Embryonic facial prominence (tissue), 1 donor: ENCODE data around the gene FAM193B.
"Not testable (repeated sequence)": the region's sequence is repeated elsewhere in the genome, so short reads cannot be mapped to it uniquely, and the experiment has no call there.

ENCODE experiments used
- DNase-seq: peaks from one replicate; pipeline ENCODE4 v3.0.0-alpha.2; 2016; ENCODE audit errors: extremely low spot score

Gene FAM193B

GRCh38 chr5:177537389-177538361, 16.7 kb downstream of the FAM193B start:
- no peak for DNase-seq

GRCh38 chr5:177536386-177536785, 18.0 kb downstream of the FAM193B start:
- DNase-seq = no peak

DNA sequence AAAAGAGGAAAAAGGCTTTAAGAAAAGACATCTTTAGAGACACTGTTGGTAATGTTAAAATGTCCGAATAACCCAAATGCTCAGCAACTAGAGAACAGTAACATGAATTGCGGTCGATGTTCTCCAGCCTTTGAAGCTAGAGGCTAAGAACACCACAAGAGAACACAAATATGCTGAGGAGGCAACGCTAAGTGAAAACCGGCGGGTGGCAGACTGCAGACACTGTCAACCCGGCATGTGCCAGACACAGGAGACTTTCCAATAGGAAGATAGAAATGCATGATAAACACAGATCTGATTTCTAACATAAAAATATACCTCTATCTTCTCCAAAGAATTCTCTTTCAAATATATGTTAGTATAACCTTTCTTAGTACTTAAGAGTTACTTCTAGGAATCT, 19.2 kb downstream of the FAM193B start:
- DNase-seq = no peak

- not testable (repeated sequence) for DNase-seq
Observed at GRCh38 chr5:177534433-177534832, 19.9 kb downstream of the FAM193B start.

DNA sequence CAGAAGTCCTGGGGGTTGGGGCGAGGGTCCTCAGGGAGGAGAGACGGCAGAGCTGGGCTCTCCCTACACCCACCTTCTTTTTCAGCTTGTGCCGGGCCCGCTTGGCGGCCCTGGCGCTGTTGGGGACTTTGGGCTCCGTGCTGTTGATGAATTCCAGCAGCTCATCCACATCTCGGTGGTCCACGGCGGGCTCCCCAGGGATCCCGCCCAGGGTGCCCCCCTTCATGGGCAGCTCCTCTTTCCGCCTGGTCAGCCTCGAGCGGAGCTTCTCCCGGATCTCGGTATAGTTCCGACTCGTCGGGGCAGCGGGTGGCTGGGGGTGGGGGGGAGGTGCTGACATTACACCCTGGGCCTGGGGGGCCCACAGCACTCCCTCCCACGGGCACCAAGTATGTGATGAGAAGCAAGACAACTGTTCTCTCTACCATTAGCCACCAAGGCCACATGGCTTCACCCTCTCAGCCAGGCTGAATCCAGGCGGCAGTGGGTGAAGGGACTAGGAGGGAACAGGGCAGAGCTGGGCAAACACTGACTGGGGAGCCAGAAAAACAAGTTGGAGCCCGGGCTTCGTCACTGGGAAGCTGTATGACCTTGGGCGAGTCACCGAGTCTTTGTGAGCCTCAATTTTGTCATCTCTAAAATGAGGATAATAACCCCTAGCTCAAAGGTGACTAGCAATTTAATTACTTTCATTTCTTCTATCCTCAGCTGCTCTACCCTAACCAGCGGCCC, 23.0 kb downstream of the FAM193B start:
- no peak for DNase-seq

DNA sequence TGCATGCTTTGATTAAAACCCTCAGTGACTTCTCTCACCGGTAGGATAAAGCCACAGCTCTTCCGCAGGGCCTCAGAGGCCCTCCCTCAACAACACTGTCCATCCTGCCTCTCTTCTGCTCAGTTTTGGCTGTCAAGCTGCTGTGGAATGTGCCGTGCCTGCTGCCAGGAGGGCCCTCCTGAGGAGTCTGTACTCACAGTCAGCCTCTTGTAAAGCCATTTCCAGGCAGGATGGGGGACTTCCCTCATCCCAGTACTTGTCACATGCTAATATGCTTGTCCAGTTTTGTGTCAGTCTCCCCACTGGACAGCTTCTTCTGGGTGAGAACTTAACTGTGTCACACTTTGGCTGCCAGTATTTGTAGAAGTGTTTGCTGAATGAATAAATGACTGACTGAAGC, 23.7 kb downstream of the FAM193B start:
- no peak for DNase-seq

- DNase-seq = no peak
Observed at GRCh38 chr5:177529247-177530203, 24.8 kb downstream of the FAM193B start.

- DNase-seq = no peak
Observed at GRCh38 chr5:177528631-177529030, 25.7 kb downstream of the FAM193B start.

DNA sequence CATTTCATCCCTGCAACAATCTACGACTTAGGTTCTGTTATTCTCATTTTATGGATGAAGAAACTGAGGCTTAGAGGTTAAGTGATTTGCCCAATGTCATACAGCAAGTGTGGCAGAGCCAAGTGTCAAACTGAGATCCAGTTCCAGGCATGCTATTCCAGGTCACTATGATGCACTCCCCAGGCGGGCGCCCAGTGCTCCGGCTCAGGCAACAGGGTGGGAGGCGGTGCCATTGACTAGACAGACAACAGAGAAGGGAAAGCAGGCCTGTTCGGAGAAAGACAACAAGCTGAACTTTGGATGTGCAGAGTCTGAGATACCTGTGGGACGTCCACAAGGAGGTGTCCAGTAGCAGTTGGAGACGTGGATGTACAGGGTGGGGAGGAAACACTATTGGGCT, 26.8 kb downstream of the FAM193B start:
- no peak for DNase-seq

- DNase-seq = no peak
Observed at GRCh38 chr5:177526791-177527190, 27.6 kb downstream of the FAM193B start.

GRCh38 chr5:177526191-177526590, 28.2 kb downstream of the FAM193B start:
- no peak for DNase-seq

DNA sequence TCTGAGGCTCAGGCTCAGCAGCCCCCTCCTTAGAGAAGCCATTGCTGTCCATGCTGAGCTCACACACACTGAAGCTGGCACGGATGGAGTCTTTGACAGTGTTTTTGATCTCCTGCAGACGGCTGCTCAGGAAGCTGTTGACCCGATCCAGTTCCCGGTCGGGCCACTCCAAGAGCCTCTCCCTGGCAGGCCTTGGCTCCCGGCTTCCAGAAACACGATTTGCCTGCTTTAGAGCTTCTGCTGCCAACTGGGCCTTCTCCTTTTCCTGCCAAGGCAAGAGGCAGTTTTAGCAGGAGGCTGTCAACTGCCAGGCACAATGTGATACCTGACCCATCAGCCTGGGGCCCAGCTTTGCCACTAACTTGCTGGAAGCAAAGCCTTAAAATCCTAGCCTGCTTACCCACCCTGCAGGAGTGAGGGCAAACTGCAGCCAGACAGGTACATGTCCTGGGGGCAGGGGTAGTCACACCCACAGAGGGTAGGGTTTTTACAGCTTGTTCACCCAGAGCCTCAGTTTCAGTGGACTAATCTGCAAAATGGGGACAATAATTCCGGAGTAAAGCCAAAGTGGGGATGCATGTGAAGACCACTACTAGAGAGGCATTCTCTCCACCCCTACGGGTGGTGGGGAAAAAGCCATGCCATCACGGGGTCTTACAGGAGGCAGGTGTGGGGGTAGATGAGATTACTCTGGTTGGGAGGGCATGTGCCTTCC, 29.3 kb downstream of the FAM193B start:
- no peak for DNase-seq

DNA sequence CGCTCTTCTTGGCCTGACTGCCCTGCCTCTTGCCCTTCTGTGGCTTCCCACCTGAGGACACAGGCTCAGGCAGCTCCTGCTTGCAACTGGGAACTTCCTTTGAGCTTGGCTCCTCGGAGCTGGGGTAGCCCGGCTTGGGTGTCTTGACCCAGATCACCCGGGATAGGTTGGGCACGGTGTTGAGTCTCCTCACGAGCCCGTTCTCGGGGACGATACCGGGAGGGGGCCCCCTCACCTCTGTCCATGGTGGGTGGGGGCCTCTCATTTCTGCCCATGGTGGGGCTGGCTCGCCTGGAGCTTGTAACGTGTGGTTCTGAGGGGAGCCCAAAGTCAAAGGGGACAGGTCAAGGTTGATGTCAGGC, 29.8 kb downstream of the FAM193B start:
- no peak for DNase-seq

DNA sequence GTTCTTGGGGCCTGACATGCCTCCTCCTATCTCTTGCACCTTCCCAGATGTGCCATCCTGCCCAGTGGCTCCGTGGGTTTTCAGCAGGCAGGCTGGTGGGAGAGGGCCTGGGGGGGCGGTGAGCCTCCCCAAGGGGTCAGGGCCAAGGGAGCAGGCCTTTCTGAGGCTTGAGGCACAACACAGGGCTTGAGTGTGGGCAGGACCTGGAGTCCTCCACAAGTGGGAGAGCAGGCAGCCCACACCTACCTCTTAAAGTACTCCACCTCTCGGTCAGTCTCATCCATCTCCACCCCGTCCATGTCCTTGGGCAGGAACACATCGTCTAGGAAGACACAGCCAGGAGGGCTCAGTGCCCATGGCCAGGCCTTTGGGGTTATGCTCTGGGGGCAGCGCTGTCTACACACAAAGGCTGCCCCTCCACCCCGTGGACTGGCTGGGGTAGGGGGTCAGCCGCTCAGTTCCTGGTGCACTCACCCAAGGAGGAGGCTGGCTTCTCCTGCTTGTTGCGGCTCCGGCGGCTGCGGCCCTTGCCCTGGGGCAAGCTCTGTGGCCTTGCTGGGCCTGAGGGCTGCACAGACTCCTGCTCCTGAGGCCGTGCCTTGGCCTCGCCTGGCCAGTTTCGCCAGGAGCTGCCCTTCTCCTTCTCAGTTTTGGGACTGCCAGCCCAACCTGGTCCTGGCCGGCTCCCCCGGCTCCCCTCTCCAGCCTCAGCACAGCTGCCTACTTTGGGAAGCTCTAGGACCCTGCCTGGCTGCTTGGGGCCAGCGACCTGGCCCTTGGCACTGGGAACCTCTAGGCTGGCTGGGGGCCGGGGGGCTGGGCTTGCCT, 30.4 kb downstream of the FAM193B start:
- DNase-seq = no peak

DNA sequence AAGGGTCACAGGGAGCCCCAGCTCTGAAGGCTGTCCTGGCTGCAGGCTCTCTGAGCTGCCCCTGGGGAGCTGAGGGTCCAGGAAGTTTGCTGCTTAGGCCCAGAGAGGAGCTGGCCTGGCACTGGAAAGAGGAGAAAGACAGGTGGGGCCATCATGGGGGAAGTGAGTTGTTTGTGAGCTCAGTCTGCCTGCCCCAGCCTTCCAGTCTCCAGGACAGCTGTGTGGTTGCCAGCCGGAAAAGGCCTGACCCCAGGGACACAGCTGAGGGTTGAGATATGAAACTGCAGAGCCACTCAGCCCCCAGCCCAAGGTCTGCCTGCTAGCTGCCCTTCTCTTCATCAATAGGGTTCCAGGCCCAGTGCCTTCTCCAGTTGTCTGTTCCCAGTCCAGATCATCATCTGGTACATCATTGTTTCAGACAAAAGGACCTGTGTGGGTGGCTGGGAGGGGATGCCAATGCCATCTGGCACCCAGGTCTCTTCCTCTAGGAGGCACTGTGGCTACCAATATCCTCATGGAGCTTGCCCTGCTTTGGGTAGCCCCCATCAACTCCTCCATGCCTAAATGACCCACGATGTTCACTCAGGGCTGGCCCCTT, 33.3 kb downstream of the FAM193B start:
- no peak for DNase-seq

- no peak for DNase-seq
Observed at GRCh38 chr5:177520271-177520670, 34.1 kb downstream of the FAM193B start.

DNA sequence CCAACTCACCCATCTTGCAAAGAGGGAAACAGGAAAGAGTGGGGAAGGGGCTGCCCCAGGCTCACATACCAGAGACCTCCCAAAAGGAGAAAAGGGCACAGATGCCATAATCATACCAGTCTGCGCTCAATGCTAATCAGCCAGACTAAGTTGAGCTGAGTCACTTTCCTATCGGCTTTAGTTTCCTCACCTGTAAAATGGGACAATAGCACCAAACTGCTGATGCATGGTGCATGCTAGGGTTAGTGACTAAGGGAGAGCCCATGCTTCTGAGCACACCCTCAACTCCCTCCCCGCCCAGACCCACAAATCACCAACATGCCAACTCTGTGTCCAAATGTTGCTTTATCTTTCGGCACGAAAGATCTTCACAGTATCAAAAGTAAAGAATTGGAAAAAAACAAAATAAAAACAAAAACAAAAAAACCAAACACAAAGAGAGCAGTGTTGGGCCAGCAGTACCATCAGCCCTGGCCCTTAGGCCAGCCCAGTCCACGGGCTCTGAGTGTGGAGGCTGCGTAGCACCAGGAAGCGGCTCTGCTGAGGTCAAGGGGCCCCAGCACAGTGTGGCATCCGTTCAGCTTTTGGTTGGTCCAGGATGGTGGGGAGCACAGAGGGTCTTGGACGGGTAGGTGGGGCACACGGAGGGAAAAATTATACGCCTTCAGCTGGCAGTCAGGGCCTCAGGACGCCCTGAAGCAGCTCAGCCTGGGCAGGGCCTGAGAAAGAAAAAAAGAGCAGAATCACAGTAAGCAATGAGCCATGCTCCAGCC, 34.7 kb downstream of the FAM193B start:
- DNase-seq = no peak

- peak; percentile 96 for DNase-seq
Observed at GRCh38 chr5:177516601-177517568, 37.5 kb downstream of the FAM193B start, which contains the start of gene DDX41. Gene DDX41 (minus strand): TSS chr5:177516961. CDS start chr5:177516945, 16 bp downstream.
